AG04450 (cell line): ENCODE measurements around the gene ESPL1. TPM values are rescaled to one million over a fixed set of nuclear protein-coding genes. Genes with fewer than 3 reads are reported as not detected.

ENCODE experiments used
- CTCF ChIA-PET: fragments of 300-600, 350-600 bp; formaldehyde crosslinking; extraction: SDS; loops from one replicate; lab custom pipeline; 2022; ENCODE audit warnings: antibody characterized with exemption, inconsistent platforms; lab: Charles Lee
- POLR2A ChIA-PET: fragments of 350-600 bp; formaldehyde crosslinking; extraction: SDS; loops from one replicate; lab custom pipeline; 2021; ENCODE audit warnings: antibody characterized with exemption, inconsistent platforms; lab: Yijun Ruan, JAX
- DNase-seq: peaks from one replicate; pipeline ENCODE4 v3.0.0-alpha.2; 2011; ENCODE audit warnings: low read depth, low spot score
- H3K27ac ChIP-seq: one replicate; pipeline ENCODE4 v1.5.1; 2012; ENCODE audit warnings: low read depth, low read length, control low read depth
- H3K27me3 ChIP-seq: one replicate; pipeline ENCODE4 v1.6.0; 2012; ENCODE audit warnings: low read length; ENCODE audit not compliant: control insufficient read depth, insufficient read depth
- H3K4me3 ChIP-seq: 2 replicates; pipeline ENCODE4 v1.5.1; 2011; ENCODE audit warnings: mild to moderate bottlenecking, low read depth, low read length, control low read depth
- H3K9me3 ChIP-seq: 2 replicates; pipeline ENCODE4 v1.5.1; 2012; ENCODE audit warnings: low read length; ENCODE audit not compliant: control insufficient read depth, insufficient read depth
- polyA plus RNA-seq: library from polyadenylated mRNA; depleted of rRNA; stranded (reverse); fragments of >200 nt; gene quantifications from 2 replicates; pipeline ENCODE4 v1.2.3, GENCODE V29; 2011
- TF ChIP-seq, protein P1 (sequence below): IDR thresholded peaks from 2 replicates; pipeline ENCODE4 v1.5.1; 2011; ENCODE audit warnings: low read depth, low read length, control low read depth, inconsistent platforms

Gene ESPL1
- polyA plus RNA-seq, 1 experiment = 1.6 TPM

DNA sequence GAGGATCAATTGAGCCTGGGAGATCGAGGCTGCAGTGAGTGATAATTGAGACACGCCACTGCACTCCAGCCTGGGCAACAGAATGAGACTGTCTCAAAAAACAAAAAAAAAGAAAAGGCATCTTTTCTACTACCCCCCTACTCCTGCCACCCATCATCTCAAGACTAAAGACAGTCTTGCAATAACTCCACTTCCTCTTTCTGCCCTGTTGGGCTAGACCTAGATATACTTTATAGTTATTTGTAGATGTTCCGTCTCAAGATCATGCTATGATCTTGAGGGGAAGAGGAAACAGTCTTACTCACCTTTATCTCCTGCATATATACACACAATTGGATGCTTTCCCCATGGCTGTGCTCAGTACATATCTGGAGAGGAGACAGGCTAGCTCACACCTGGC, 12.1 kb upstream of the ESPL1 start:
- CTCF ChIA-PET = interaction anchor here (1.2 kb wide), 1 partner anchor 89 kb away, joined by 3 read pairs; no protein-coding TSS in a partner anchor
- POLR2A ChIA-PET = no interaction called here
- Histone ChIP-seq H3K9me3 (no peaks in the 10 kb centered on the region; the same call in 1 of the 2 replicates), H3K27me3 (no peaks in the 10 kb centered on the region), H3K27ac (no peak overlapping the region), H3K4me3 (no peak overlapping the region)
- no peak for DNase-seq
- TF ChIP-seq, protein P1, sequence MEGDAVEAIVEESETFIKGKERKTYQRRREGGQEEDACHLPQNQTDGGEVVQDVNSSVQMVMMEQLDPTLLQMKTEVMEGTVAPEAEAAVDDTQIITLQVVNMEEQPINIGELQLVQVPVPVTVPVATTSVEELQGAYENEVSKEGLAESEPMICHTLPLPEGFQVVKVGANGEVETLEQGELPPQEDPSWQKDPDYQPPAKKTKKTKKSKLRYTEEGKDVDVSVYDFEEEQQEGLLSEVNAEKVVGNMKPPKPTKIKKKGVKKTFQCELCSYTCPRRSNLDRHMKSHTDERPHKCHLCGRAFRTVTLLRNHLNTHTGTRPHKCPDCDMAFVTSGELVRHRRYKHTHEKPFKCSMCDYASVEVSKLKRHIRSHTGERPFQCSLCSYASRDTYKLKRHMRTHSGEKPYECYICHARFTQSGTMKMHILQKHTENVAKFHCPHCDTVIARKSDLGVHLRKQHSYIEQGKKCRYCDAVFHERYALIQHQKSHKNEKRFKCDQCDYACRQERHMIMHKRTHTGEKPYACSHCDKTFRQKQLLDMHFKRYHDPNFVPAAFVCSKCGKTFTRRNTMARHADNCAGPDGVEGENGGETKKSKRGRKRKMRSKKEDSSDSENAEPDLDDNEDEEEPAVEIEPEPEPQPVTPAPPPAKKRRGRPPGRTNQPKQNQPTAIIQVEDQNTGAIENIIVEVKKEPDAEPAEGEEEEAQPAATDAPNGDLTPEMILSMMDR = no peak

DNA sequence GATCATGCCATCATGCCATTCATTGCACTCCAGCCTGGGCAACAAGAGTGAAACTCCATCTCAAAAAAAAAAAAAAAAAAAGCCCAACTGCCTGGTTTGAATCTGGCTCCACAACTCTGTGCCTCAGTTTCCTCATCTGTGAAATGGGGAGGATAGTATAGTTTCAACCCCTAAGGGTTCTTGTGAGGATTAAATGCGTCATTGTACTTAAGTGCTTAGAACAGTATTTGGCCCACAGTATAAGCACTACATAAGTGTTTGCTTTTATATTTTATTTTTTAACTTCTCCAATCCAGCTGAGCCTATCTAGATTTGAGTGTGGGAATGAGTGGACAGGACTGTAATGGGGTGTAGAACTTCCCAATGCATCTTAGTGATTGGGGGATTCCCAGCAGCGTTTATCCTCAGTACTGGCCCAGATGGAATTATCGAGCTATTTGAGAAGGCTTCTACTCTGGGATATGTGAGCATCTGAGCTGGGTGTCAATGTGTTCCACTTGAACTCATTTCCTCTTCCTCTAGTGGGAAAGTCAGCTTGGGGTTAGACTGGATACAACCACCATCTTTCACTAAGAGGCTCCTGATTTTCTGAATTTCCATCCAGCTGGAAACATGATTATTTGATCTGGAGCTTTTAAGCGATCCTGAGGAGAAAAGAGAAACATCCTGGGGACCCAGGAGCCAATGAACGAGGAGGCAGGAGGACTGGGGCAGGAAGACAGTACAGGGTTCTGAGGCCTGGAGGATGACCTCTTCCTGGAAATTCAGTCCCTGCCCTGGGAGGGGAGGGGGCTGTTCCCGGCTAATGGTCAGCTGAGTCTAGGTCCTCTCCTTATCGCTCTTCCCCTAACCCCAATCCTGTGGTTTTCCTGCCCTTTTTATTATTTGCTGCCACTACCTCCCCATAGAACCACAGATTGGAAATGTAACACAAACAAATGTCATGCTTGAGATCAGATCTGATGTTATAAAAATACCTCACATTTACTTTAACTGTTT, 9.3 kb upstream of the ESPL1 start:
- TF ChIP-seq, protein P1 = no peak
- no peak overlapping the region for H3K4me3 ChIP-seq
- CTCF ChIA-PET = no interaction called here
- POLR2A ChIA-PET = no interaction called here
- no peak for DNase-seq
- H3K9me3 ChIP-seq = no peaks in the 10 kb centered on the region
- no peak overlapping the region for H3K27ac ChIP-seq
- H3K27me3 ChIP-seq = no peaks in the 10 kb centered on the region

DNA sequence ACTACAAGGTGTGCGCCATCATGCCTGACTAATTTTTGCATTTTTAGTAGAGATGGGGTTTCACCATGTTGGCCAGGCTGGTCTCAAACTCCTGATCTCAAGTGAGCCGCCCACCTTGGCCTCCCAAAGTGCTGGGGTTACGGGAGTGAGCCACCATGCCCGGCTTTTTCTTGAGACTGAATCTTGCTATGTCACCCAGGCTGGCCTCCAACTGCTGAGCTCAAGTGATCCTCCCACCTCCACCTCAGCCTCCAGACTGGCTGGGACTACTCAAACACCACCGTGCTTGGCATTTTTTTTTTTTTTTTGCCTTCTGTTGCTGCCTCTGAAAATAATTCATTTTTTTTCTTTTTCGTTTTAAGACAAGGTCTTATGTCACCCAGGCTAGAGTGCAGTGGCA, 8.2 kb upstream of the ESPL1 start:
- no peaks in the 10 kb centered on the region for H3K9me3 ChIP-seq
- DNase-seq = no peak
- ChIA-PET POLR2A (interaction anchor here (0.6 kb wide), 1 partner anchor 181 kb away, joined by 3 read pairs; the partner anchor contains the start of gene SPRYD3), CTCF (no interaction called here)
- no peak overlapping the region for H3K4me3 ChIP-seq
- TF ChIP-seq, protein P1 = no peak
- H3K27ac ChIP-seq = no peak overlapping the region
- no peaks in the 10 kb centered on the region for H3K27me3 ChIP-seq

DNA sequence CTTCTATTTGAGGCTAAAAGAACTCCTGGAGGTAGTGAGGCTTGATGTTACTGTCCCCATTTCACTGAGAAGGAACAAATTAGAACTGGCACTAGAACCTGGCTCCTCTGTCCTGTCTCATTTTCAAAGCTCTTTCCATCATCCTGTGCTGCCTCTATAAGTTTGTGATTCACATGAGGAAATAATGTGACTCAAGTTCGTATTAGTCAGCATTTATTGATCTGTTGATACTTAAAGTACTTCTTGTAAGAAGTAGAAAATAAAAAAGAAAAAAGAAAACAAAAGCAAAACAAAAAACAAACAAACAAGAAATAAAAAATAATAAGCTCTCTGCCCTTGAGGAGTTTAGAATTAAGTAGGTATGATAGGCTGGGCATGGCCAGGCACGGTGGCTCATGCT, 2.3 kb upstream of the ESPL1 start:
- ChIA-PET POLR2A (no interaction called here), CTCF (interaction anchor here (0.6 to 1.5 kb wide), 6 partner anchors 50 to 332 kb away, joined by 3 to 5 read pairs (median 3); no protein-coding TSS in a partner anchor)
- Histone ChIP-seq H3K9me3 (no peaks in the 10 kb centered on the region; the same call in 1 of the 2 replicates), H3K27me3 (no peaks in the 10 kb centered on the region), H3K27ac (no peak overlapping the region), H3K4me3 (no peak overlapping the region)
- DNase-seq = no peak
- TF ChIP-seq, protein P1 = no peak
